ENCODE results near the gene PHLDA3. TPM values are rescaled to one million over a fixed set of nuclear protein-coding genes. Genes with fewer than 3 reads are reported as not detected.
"Not testable (repeated sequence)": the region's sequence is repeated elsewhere in the genome, so short reads cannot be mapped to it uniquely, and the experiment has no call there.

Gene PHLDA3
- total and polyA plus RNA-seq, 2 donors (not counting 1 experiment from before 2014, with no cell fraction given) = 26.5 to 141 TPM

- Histone ChIP-seq H3K4me1 (ENCODE audit: control insufficient read depth, extremely low read depth, insufficient read depth, low read length) (peaks cover 15% of the 10 kb centered on the region), H2AFZ (ENCODE audit: low read length) (no peak overlapping the region), H3K27ac (ENCODE audit: insufficient read depth, low read length) (no peak overlapping the region), H3K36me3 (ENCODE audit: control insufficient read depth, insufficient read depth, low read length) (peaks cover 18% of the 10 kb centered on the region), H3K4me2 (ENCODE audit: extremely low read depth, insufficient read depth, low read length) (peak overlapping the region; percentile 69), H3K27me3 (ENCODE audit: control insufficient read depth, insufficient read depth, low read length) (no peaks in the 10 kb centered on the region), H4K20me1 (ENCODE audit: control insufficient read depth, extremely low read depth, insufficient read depth, low read length) (no peaks in the 10 kb centered on the region), H3K9ac (ENCODE audit: insufficient read depth, low read length) (no peak overlapping the region), H3K79me2 (ENCODE audit: control insufficient read depth, insufficient read depth, low read length) (no peaks in the 10 kb centered on the region), H3K4me3 (replicated peaks in 1 of 4; ENCODE audit: control extremely low read depth in 1 of 4, insufficient read depth in 1 of 4, low read depth in 3 of 4, low read length in 4 of 4) (peak overlapping the region; percentile 5 to 45 (median 25)), H3K9me3 (ENCODE audit: control insufficient read depth, insufficient read depth, low read depth, low read length) (no peaks in the 10 kb centered on the region)
- TF ChIP-seq CTCF (conservative IDR thresholded peaks at IDR 0.05 in 1 of 2, IDR thresholded peaks at IDR 0.05 in 1 of 2; ENCODE audit: low read depth in 1 of 2, low read length in 2 of 2) = no peak
- no peak for TF ChIP-seq EZH2 (IDR thresholded peaks at IDR 0.05; ENCODE audit: low read length, missing control alignments)
- no peak for DNase-seq (ENCODE audit: low read depth in 2 of 2)
These were observed 12.0 kb upstream of the PHLDA3 start for GRCh38 chr1:201481004-201481380.

GRCh38 chr1:201480231-201481003 lies 11.4 kb upstream of the PHLDA3 start:
- no peak overlapping the region for H3K27ac ChIP-seq (ENCODE audit: insufficient read depth, low read length)
- H3K36me3 ChIP-seq (ENCODE audit: control insufficient read depth, insufficient read depth, low read length) = peaks cover 13% of the 10 kb centered on the region
- peak overlapping the region; percentile 5 to 45 (median 25) for H3K4me3 ChIP-seq (replicated peaks in 1 of 4; ENCODE audit: control extremely low read depth in 1 of 4, insufficient read depth in 1 of 4, low read depth in 3 of 4, low read length in 4 of 4)
- H3K4me1 ChIP-seq (ENCODE audit: control insufficient read depth, extremely low read depth, insufficient read depth, low read length) = peaks cover 15% of the 10 kb centered on the region
- no peaks in the 10 kb centered on the region for H3K9me3 ChIP-seq (ENCODE audit: control insufficient read depth, insufficient read depth, low read depth, low read length)
- no peaks in the 10 kb centered on the region for H4K20me1 ChIP-seq (ENCODE audit: control insufficient read depth, extremely low read depth, insufficient read depth, low read length)
- H3K27me3 ChIP-seq (ENCODE audit: control insufficient read depth, insufficient read depth, low read length) = no peaks in the 10 kb centered on the region
- no peak for TF ChIP-seq EZH2 (IDR thresholded peaks at IDR 0.05; ENCODE audit: low read length, missing control alignments)
- TF ChIP-seq CTCF (conservative IDR thresholded peaks at IDR 0.05 in 1 of 2, IDR thresholded peaks at IDR 0.05 in 1 of 2; ENCODE audit: low read depth in 1 of 2, low read length in 2 of 2) = peak in 1 of 2 donors; percentile 15
- H3K9ac ChIP-seq (ENCODE audit: insufficient read depth, low read length) = no peak overlapping the region
- no peak overlapping the region for H2AFZ ChIP-seq (ENCODE audit: low read length)
- H3K4me2 ChIP-seq (ENCODE audit: extremely low read depth, insufficient read depth, low read length) = peak overlapping the region; percentile 69
- no peaks in the 10 kb centered on the region for H3K79me2 ChIP-seq (ENCODE audit: control insufficient read depth, insufficient read depth, low read length)
- peak; percentile 55 to 78 for DNase-seq (ENCODE audit: low read depth in 2 of 2)

- no peak overlapping the region for H3K4me3 ChIP-seq (replicated peaks in 1 of 4; ENCODE audit: control extremely low read depth in 1 of 4, insufficient read depth in 1 of 4, low read depth in 3 of 4, low read length in 4 of 4)
- H3K4me2 ChIP-seq (ENCODE audit: extremely low read depth, insufficient read depth, low read length) = no peak overlapping the region
- H4K20me1 ChIP-seq (ENCODE audit: control insufficient read depth, extremely low read depth, insufficient read depth, low read length) = no peaks in the 10 kb centered on the region
- no peaks in the 10 kb centered on the region for H3K79me2 ChIP-seq (ENCODE audit: control insufficient read depth, insufficient read depth, low read length)
- no peak for DNase-seq (ENCODE audit: low read depth in 2 of 2)
- no peak overlapping the region for H3K27ac ChIP-seq (ENCODE audit: insufficient read depth, low read length)
- no peak overlapping the region for H2AFZ ChIP-seq (ENCODE audit: low read length)
- TF ChIP-seq CTCF (conservative IDR thresholded peaks at IDR 0.05 in 1 of 2, IDR thresholded peaks at IDR 0.05 in 1 of 2; ENCODE audit: low read depth in 1 of 2, low read length in 2 of 2) (no peak), EZH2 (IDR thresholded peaks at IDR 0.05; ENCODE audit: low read length, missing control alignments) (no peak)
- no peaks in the 10 kb centered on the region for H3K9me3 ChIP-seq (ENCODE audit: control insufficient read depth, insufficient read depth, low read depth, low read length)
- no peaks in the 10 kb centered on the region for H3K27me3 ChIP-seq (ENCODE audit: control insufficient read depth, insufficient read depth, low read length)
- H3K36me3 ChIP-seq (ENCODE audit: control insufficient read depth, insufficient read depth, low read length) = peaks cover 8% of the 10 kb centered on the region
- H3K9ac ChIP-seq (ENCODE audit: insufficient read depth, low read length) = no peak overlapping the region
- peaks cover 17% of the 10 kb centered on the region for H3K4me1 ChIP-seq (ENCODE audit: control insufficient read depth, extremely low read depth, insufficient read depth, low read length)
These were observed 10.3 kb upstream of the PHLDA3 start for GRCh38 chr1:201479201-201479730.

GRCh38 chr1:201478666-201479065 lies 9.7 kb upstream of the PHLDA3 start:
- H3K9ac ChIP-seq (ENCODE audit: insufficient read depth, low read length); H3K79me2 ChIP-seq (ENCODE audit: control insufficient read depth, insufficient read depth, low read length); H2AFZ ChIP-seq (ENCODE audit: low read length); H3K36me3 ChIP-seq (ENCODE audit: control insufficient read depth, insufficient read depth, low read length); H3K4me3 ChIP-seq (replicated peaks in 1 of 4; ENCODE audit: control extremely low read depth in 1 of 4, insufficient read depth in 1 of 4, low read depth in 3 of 4, low read length in 4 of 4); H3K27me3 ChIP-seq (ENCODE audit: control insufficient read depth, insufficient read depth, low read length); H3K27ac ChIP-seq (ENCODE audit: insufficient read depth, low read length); H3K9me3 ChIP-seq (ENCODE audit: control insufficient read depth, insufficient read depth, low read depth, low read length); H4K20me1 ChIP-seq (ENCODE audit: control insufficient read depth, extremely low read depth, insufficient read depth, low read length); DNase-seq (ENCODE audit: low read depth in 2 of 2); H3K4me2 ChIP-seq (ENCODE audit: extremely low read depth, insufficient read depth, low read length): not testable (repeated sequence)
- peaks cover 17% of the 10 kb centered on the region for H3K4me1 ChIP-seq (ENCODE audit: control insufficient read depth, extremely low read depth, insufficient read depth, low read length)

Data from fibroblast of lung (primary cell).